ENCODE data around the gene CCDC134.

Gene CCDC134

GRCh38 chr22:41772198-41772597, 28.3 kb upstream of the CCDC134 start:
- H3K27ac ChIP-seq (ENCODE audit: low read depth, low read length): no peak overlapping the region
- H3K9ac ChIP-seq (ENCODE audit: low read depth in 1 of 2, low read length in 2 of 2): no peak overlapping the region
- H3K4me1 ChIP-seq (ENCODE audit: control insufficient read depth in 1 of 2, insufficient read depth in 2 of 2, low read length in 2 of 2): no peaks in the 10 kb centered on the region
- H3K4me3 ChIP-seq (ENCODE audit: low read depth in 1 of 2, low read length in 2 of 2): no peak overlapping the region
- H3K36me3 ChIP-seq (ENCODE audit: control insufficient read depth in 1 of 2, insufficient read depth in 2 of 2, low read length in 2 of 2): no peaks in the 10 kb centered on the region
- H3K9me3 ChIP-seq (ENCODE audit: control insufficient read depth in 1 of 2, low read length in 2 of 2): no peaks in the 10 kb centered on the region
- H3K27me3 ChIP-seq (ENCODE audit: control insufficient read depth in 1 of 2, insufficient read depth in 2 of 2, low read length in 2 of 2): no peaks in the 10 kb centered on the region

GRCh38 chr22:41772645-41773044, 27.8 kb upstream of the CCDC134 start:
- no peak overlapping the region for H3K27ac ChIP-seq (ENCODE audit: low read depth, low read length)
- H3K4me3 ChIP-seq (ENCODE audit: low read depth in 1 of 2, low read length in 2 of 2): no peak overlapping the region
- no peaks in the 10 kb centered on the region for H3K4me1 ChIP-seq (ENCODE audit: control insufficient read depth in 1 of 2, insufficient read depth in 2 of 2, low read length in 2 of 2)
- no peaks in the 10 kb centered on the region for H3K27me3 ChIP-seq (ENCODE audit: control insufficient read depth in 1 of 2, insufficient read depth in 2 of 2, low read length in 2 of 2)
- no peaks in the 10 kb centered on the region for H3K9me3 ChIP-seq (ENCODE audit: control insufficient read depth in 1 of 2, low read length in 2 of 2)
- H3K36me3 ChIP-seq (ENCODE audit: control insufficient read depth in 1 of 2, insufficient read depth in 2 of 2, low read length in 2 of 2): no peaks in the 10 kb centered on the region
- no peak overlapping the region for H3K9ac ChIP-seq (ENCODE audit: low read depth in 1 of 2, low read length in 2 of 2)

GRCh38 chr22:41775338-41775737, 25.1 kb upstream of the CCDC134 start:
- Histone ChIP-seq H3K27me3 (ENCODE audit: control insufficient read depth in 1 of 2, insufficient read depth in 2 of 2, low read length in 2 of 2) (no peaks in the 10 kb centered on the region), H3K27ac (ENCODE audit: low read depth, low read length) (no peak overlapping the region), H3K4me3 (ENCODE audit: low read depth in 1 of 2, low read length in 2 of 2) (no peak overlapping the region), H3K9me3 (ENCODE audit: control insufficient read depth in 1 of 2, low read length in 2 of 2) (no peaks in the 10 kb centered on the region), H3K36me3 (ENCODE audit: control insufficient read depth in 1 of 2, insufficient read depth in 2 of 2, low read length in 2 of 2) (no peaks in the 10 kb centered on the region), H3K9ac (ENCODE audit: low read depth in 1 of 2, low read length in 2 of 2) (no peak overlapping the region), H3K4me1 (ENCODE audit: control insufficient read depth in 1 of 2, insufficient read depth in 2 of 2, low read length in 2 of 2) (no peaks in the 10 kb centered on the region)

- Histone ChIP-seq H3K4me3 (ENCODE audit: low read depth in 1 of 2, low read length in 2 of 2) (no peak overlapping the region), H3K9ac (ENCODE audit: low read depth in 1 of 2, low read length in 2 of 2) (no peak overlapping the region), H3K4me1 (ENCODE audit: control insufficient read depth in 1 of 2, insufficient read depth in 2 of 2, low read length in 2 of 2) (peaks cover 0 to 5% of the 10 kb centered on the region in 2 donors), H3K36me3 (ENCODE audit: control insufficient read depth in 1 of 2, insufficient read depth in 2 of 2, low read length in 2 of 2) (no peaks in the 10 kb centered on the region), H3K9me3 (ENCODE audit: control insufficient read depth in 1 of 2, low read length in 2 of 2) (no peaks in the 10 kb centered on the region), H3K27ac (ENCODE audit: low read depth, low read length) (no peak overlapping the region), H3K27me3 (ENCODE audit: control insufficient read depth in 1 of 2, insufficient read depth in 2 of 2, low read length in 2 of 2) (no peaks in the 10 kb centered on the region)
Observed at GRCh38 chr22:41775976-41776375, 24.5 kb upstream of the CCDC134 start.

- peaks cover 0 to 5% of the 10 kb centered on the region in 2 donors for H3K4me1 ChIP-seq (ENCODE audit: control insufficient read depth in 1 of 2, insufficient read depth in 2 of 2, low read length in 2 of 2)
- H3K9ac ChIP-seq (ENCODE audit: low read depth in 1 of 2, low read length in 2 of 2): no peak overlapping the region
- no peaks in the 10 kb centered on the region for H3K27me3 ChIP-seq (ENCODE audit: control insufficient read depth in 1 of 2, insufficient read depth in 2 of 2, low read length in 2 of 2)
- H3K36me3 ChIP-seq (ENCODE audit: control insufficient read depth in 1 of 2, insufficient read depth in 2 of 2, low read length in 2 of 2): no peaks in the 10 kb centered on the region
- H3K27ac ChIP-seq (ENCODE audit: low read depth, low read length): no peak overlapping the region
- H3K9me3 ChIP-seq (ENCODE audit: control insufficient read depth in 1 of 2, low read length in 2 of 2): no peaks in the 10 kb centered on the region
- H3K4me3 ChIP-seq (ENCODE audit: low read depth in 1 of 2, low read length in 2 of 2): no peak overlapping the region
Observed at GRCh38 chr22:41776381-41776780, 24.1 kb upstream of the CCDC134 start.

- H3K27me3 ChIP-seq (ENCODE audit: control insufficient read depth in 1 of 2, insufficient read depth in 2 of 2, low read length in 2 of 2): no peaks in the 10 kb centered on the region
- H3K9ac ChIP-seq (ENCODE audit: low read depth in 1 of 2, low read length in 2 of 2): no peak overlapping the region
- H3K27ac ChIP-seq (ENCODE audit: low read depth, low read length): no peak overlapping the region
- H3K4me3 ChIP-seq (ENCODE audit: low read depth in 1 of 2, low read length in 2 of 2): no peak overlapping the region
- peaks cover 0 to 5% of the 10 kb centered on the region in 2 donors for H3K4me1 ChIP-seq (ENCODE audit: control insufficient read depth in 1 of 2, insufficient read depth in 2 of 2, low read length in 2 of 2)
- no peaks in the 10 kb centered on the region for H3K36me3 ChIP-seq (ENCODE audit: control insufficient read depth in 1 of 2, insufficient read depth in 2 of 2, low read length in 2 of 2)
- no peaks in the 10 kb centered on the region for H3K9me3 ChIP-seq (ENCODE audit: control insufficient read depth in 1 of 2, low read length in 2 of 2)
Observed at GRCh38 chr22:41777749-41778425, 22.6 kb upstream of the CCDC134 start.

GRCh38 chr22:41779929-41780505, 20.5 kb upstream of the CCDC134 start:
- Histone ChIP-seq H3K4me3 (ENCODE audit: low read depth in 1 of 2, low read length in 2 of 2) (no peak overlapping the region), H3K36me3 (ENCODE audit: control insufficient read depth in 1 of 2, insufficient read depth in 2 of 2, low read length in 2 of 2) (no peaks in the 10 kb centered on the region), H3K27ac (ENCODE audit: low read depth, low read length) (no peak overlapping the region), H3K4me1 (ENCODE audit: control insufficient read depth in 1 of 2, insufficient read depth in 2 of 2, low read length in 2 of 2) (peaks cover 0 to 5% of the 10 kb centered on the region in 2 donors), H3K9ac (ENCODE audit: low read depth in 1 of 2, low read length in 2 of 2) (no peak overlapping the region), H3K9me3 (ENCODE audit: control insufficient read depth in 1 of 2, low read length in 2 of 2) (no peaks in the 10 kb centered on the region), H3K27me3 (ENCODE audit: control insufficient read depth in 1 of 2, insufficient read depth in 2 of 2, low read length in 2 of 2) (no peaks in the 10 kb centered on the region)

GRCh38 chr22:41780746-41781505, 19.6 kb upstream of the CCDC134 start:
- Histone ChIP-seq H3K9me3 (ENCODE audit: control insufficient read depth in 1 of 2, low read length in 2 of 2) (no peaks in the 10 kb centered on the region), H3K9ac (ENCODE audit: low read depth in 1 of 2, low read length in 2 of 2) (peak overlapping the region; percentile 55 to 58), H3K36me3 (ENCODE audit: control insufficient read depth in 1 of 2, insufficient read depth in 2 of 2, low read length in 2 of 2) (no peaks in the 10 kb centered on the region), H3K4me3 (ENCODE audit: low read depth in 1 of 2, low read length in 2 of 2) (peak overlapping the region; percentile 59 to 61), H3K4me1 (ENCODE audit: control insufficient read depth in 1 of 2, insufficient read depth in 2 of 2, low read length in 2 of 2) (peaks cover 0 to 5% of the 10 kb centered on the region in 2 donors), H3K27me3 (ENCODE audit: control insufficient read depth in 1 of 2, insufficient read depth in 2 of 2, low read length in 2 of 2) (no peaks in the 10 kb centered on the region), H3K27ac (ENCODE audit: low read depth, low read length) (peak overlapping the region; percentile 45)

GRCh38 chr22:41781507-41781906, 19.0 kb upstream of the CCDC134 start:
- Histone ChIP-seq H3K4me3 (ENCODE audit: low read depth in 1 of 2, low read length in 2 of 2) (peak overlapping the region; percentile 59 to 61), H3K27me3 (ENCODE audit: control insufficient read depth in 1 of 2, insufficient read depth in 2 of 2, low read length in 2 of 2) (no peaks in the 10 kb centered on the region), H3K4me1 (ENCODE audit: control insufficient read depth in 1 of 2, insufficient read depth in 2 of 2, low read length in 2 of 2) (peaks cover 0 to 5% of the 10 kb centered on the region in 2 donors), H3K27ac (ENCODE audit: low read depth, low read length) (peak overlapping the region; percentile 45), H3K9me3 (ENCODE audit: control insufficient read depth in 1 of 2, low read length in 2 of 2) (no peaks in the 10 kb centered on the region), H3K36me3 (ENCODE audit: control insufficient read depth in 1 of 2, insufficient read depth in 2 of 2, low read length in 2 of 2) (no peaks in the 10 kb centered on the region), H3K9ac (ENCODE audit: low read depth in 1 of 2, low read length in 2 of 2) (peak overlapping the region; percentile 55 to 58)

GRCh38 chr22:41782316-41782715, 18.2 kb upstream of the CCDC134 start:
- H3K36me3 ChIP-seq (ENCODE audit: control insufficient read depth in 1 of 2, insufficient read depth in 2 of 2, low read length in 2 of 2): no peaks in the 10 kb centered on the region
- H3K9me3 ChIP-seq (ENCODE audit: control insufficient read depth in 1 of 2, low read length in 2 of 2): no peaks in the 10 kb centered on the region
- H3K4me3 ChIP-seq (ENCODE audit: low read depth in 1 of 2, low read length in 2 of 2): peak overlapping the region; percentile 59 to 61
- H3K27ac ChIP-seq (ENCODE audit: low read depth, low read length): no peak overlapping the region
- no peaks in the 10 kb centered on the region for H3K27me3 ChIP-seq (ENCODE audit: control insufficient read depth in 1 of 2, insufficient read depth in 2 of 2, low read length in 2 of 2)
- H3K4me1 ChIP-seq (ENCODE audit: control insufficient read depth in 1 of 2, insufficient read depth in 2 of 2, low read length in 2 of 2): peaks cover 0 to 5% of the 10 kb centered on the region in 2 donors
- peak overlapping the region; percentile 55 to 58 for H3K9ac ChIP-seq (ENCODE audit: low read depth in 1 of 2, low read length in 2 of 2)

Measured in duodenal mucosa (tissue), 2 donors.